ENCODE results near the gene CFAP298.

The CFAP298 gene

DNA sequence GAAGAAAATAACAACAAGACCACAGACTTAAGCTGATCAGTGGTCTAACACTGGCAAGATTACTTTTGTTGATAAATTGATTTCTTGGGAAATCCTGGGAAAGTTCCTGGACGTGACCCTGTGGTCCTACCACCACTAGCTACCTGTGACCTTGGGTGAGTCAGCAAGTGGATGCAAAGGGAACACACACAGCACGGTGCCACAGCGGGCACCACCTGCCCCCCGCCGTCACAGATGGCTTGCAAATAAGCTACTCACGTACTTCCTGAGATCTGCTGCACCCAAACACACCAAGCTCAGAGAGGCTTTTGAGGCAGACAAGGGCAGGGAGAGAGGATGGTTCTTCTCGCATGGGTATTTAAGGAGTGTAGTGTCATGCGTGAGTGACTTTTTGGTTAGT is 12.7 kb downstream of the CFAP298 start:
- DNase-seq (ENCODE audit: low read depth, low spot score) = no peak

DNA sequence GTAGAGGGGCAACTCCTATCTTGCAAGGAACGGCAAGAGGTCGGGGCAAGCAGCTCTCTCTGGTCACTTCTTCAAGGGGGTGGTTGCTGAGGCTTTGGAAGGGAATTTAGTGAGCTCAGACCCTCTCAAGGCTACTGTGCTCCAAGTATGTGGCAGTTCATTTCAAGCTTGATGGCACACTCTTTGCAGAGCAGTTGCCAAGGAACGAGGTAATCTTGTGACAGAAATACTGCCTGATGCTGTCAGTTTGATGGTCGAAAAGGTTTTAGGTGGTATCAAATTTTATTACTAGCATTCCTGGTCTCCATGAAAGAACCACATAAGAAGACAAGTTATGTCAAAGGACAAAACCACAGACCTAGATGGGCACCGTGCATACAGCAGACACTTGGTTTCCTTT is 13.1 kb downstream of the CFAP298 start:
- DNase-seq (ENCODE audit: low read depth, low spot score) = no peak

DNA sequence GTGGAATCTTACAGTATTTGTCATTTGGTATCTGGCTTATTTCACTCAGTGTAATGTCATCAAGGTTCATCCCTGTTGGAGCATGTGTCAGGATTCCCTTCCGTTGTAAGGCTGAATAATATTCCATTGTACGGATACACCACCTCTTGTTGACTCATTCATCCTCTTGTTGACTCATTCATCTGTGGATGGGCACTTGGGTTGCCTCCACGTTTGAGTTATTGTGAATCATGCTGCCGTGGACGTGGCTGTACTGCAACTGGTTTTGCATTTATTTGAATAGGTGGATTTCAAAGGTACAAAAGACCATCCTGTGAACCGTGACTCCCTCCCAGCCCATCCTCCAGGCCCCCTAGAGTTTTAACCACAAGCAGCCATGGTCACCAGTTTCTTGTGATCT is 15.0 kb downstream of the CFAP298 start:
- DNase-seq (ENCODE audit: low read depth, low spot score) = no peak

DNA sequence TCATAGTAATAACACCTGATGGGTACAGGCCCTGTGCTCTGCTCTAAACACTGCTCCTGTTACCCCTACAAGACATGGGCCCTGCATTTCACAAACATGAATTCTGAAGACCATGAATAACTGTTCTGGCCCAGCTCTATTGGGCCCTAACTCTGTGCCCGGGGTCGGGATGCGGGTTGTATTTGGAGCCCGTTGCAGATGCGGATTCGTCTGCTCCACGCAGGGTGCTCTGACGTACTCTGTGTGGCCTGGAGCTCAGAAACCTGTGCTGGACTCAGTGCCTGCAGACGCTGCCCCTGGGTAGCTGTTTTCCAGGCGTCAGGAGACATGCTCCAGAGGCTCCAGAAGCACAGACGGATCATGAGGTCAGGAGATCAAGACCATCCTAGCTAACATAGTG is 16.7 kb downstream of the CFAP298 start:
- no peak for DNase-seq (ENCODE audit: low read depth, low spot score)

DNA sequence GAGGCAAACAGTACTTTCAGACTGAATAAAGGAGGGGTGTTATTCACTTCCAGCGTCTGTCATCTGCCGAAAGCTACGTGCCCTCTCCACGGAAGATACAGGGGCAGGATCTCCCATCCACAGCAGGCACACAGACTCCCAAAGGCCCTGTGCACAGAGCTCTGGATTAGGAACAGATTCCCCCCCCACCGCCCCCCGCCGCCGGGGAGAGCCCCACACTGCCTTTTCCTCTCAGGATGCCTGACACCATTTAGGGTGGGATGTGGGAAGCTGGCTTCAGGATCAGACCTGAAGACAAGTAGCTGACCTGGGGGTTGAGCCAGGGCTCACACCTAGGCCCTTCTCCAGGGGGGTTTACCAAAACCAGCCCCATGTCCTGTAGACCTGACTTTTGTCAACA is 18.5 kb downstream of the CFAP298 start:
- DNase-seq (ENCODE audit: low read depth, low spot score) = no peak

DNA sequence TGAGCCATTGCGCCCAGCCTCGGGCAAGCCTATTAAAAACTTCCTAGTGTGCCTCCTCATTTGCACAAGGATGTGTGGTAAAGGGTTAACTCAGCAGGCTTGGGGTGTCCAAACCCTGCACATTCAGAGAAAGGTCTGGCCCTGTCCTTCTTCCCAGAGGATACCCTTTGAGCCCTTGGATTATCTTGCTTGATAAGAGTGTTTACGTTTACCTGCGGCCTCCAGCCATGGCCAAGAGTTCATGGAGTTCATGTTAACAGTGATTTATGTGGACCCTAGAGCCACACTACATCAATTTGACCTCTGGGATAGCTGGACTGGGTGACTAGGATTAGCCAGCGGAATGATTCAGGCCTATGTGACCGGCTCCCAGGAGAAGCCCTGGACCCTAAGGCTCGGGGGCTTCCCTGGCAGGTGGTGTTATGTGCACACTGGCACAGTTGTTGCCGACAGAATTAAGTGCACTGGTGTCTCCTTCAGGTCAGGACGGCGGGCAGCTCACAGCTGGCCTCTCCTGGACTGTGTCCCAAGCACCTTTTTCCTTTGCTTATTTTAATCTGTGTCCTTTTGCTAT is 19.2 kb downstream of the CFAP298 start:
- DNase-seq (ENCODE audit: low read depth, low spot score) = peak; percentile 49

DNA sequence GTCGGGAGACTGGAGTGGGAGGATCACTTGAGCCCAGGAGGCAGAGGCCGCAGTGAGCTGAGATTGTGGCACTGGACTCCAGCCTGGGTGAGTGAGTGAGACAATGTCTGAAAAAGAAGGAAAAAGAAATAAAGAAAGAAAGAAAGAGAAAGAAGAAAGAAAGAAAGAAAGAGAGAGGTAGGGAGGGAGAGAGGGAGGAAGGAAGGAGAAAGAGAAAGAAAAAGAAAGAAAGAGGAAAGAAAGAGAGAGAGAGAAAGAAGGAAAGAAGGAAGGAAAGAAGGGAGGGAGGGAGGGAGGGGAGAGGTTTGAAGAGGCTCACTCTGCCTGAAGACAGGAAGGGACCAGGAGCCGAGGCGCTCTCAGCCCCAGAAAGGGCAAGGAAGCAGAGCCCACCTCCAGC is 22.0 kb downstream of the CFAP298 start:
- no peak for DNase-seq (ENCODE audit: low read depth, low spot score)

DNA sequence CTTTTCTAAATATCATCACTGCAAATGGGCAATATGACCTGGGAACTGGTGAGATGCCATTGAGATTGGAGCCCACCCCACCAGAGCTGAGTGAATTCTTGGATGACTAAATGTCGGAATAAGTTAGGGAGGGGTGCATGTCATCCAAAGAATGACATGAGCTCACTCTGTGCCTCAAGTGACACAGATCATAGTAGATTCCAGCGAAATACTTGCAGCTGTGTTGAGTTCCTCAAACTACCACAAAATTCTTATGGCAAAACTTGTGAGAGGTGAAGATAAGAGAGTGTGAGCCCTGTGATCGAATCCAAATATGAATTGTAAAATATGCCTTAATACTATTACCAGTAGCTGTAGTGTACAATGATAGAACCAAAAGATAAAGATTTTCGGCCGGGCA is 24.5 kb downstream of the CFAP298 start:
- no peak for DNase-seq (ENCODE audit: low read depth, low spot score)

DNA sequence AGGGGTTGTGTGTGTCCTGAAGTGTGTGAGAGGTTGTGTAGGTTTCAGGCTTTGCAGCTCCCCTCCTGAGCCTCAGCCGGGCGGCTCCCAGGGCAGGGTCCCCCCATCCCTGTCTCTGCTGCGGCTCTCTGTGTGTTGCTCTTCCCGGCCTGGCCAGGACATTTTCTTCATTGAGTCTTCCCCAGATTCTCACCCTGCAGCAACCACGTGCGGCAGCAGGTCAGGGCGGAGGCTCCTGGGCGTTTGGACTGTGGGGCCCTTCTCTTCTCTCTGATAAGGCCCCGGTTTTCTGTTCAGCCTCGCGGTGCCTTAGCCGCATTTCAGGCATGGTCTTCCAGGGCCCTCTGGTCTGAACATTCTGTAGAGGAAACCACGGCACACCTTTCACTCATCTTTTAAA is 25.1 kb downstream of the CFAP298 start:
- no peak for DNase-seq (ENCODE audit: low read depth, low spot score)

DNA sequence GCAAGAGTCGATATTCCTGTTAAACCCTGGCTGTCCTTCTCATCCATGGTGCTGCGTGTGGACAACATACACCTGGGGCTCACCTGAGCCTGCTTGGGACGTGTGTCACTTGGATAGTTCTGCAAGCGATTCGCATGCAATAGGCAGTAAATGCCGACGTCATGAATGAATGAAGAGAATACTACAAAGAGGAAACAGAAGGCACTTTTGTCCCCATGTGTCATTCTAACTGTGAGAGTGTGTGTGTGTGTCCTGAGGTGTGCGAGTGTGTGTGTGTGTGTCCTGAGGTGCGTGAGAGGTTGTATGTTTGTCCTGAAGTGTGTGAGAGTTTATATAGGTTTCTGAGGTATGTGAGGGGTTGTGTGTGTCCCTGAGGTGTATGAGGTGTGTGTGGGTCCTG is 26.2 kb downstream of the CFAP298 start:
- no peak for DNase-seq (ENCODE audit: low read depth, low spot score)

DNA sequence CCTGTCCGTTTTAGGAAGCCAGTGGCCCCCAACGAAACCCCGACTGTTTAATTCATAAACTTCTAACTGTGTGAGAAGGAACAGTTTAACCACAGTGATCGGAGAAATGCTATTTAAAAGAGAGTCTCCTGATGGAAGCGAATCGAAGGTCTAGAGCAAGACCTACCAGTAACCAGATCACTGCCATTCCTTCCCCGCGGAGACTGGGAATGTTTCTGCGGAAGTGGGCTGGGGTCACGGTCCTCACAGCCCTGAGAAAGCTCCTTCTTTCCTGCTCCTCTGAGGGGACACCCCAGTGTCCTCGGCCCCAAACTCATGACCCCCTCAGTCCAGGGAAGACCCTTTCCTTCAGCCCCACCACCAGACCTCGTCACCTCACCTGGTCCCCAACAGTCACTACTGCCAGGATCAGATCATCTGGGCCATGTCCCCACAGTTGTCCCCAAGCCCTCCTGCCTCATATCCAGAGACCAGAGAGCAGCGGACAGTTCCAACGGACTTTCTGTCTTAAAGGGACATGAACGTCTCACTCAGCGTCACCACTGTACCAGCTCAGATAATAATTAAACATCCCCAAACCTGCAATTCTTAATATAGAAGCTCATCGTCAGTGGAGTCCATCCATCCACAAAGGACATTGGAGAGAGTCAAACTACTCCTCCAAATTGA is 27.0 kb downstream of the CFAP298 start, which contains the start of gene TCP10L:
Gene TCP10L (minus strand): TSS at position 482 of the 669 bp plus-strand sequence. CDS start 1,219 bp downstream, outside the sequence.
- DNase-seq (ENCODE audit: low read depth, low spot score) = no peak

DNA sequence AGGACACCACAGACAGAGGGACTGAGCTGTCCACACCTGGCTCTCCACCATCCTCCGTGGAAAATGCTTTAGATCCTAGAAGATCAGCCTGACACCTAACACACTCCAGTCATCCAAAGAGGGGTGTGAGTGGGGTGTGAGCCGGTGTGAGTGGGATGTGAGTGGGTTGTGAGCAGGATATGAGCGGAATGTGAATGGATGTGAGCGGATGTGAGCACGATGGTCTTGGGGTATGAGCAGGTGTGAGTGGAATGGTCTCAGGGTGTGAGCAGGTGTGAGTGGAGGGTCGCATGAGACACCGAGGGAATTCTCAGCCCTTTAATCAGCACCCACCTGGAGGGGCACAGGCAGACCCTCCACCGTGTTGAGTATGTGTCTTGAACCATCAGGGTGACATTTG is 27.7 kb downstream of the CFAP298 start:
- no peak for DNase-seq (ENCODE audit: low read depth, low spot score)

DNA sequence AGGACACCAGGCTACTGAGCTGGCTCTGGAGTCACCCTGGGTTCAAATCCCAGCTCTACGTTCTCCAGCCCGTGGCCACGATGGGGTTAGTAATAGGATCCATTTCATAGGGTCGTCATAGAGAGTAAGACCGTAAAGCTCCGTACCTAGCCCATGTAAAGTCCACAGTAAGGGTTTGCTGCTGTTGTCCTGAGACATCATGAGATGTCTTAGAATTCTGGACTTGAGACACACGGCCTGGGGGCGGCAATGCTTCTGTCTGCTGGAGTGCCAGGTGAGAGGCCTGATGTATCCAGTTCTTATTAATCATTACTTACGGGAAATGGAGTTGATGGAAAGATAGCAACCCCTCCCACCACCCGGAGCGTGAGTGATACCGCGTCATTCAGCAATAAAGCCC is 30.4 kb downstream of the CFAP298 start:
- DNase-seq (ENCODE audit: low read depth, low spot score) = no peak

DNA sequence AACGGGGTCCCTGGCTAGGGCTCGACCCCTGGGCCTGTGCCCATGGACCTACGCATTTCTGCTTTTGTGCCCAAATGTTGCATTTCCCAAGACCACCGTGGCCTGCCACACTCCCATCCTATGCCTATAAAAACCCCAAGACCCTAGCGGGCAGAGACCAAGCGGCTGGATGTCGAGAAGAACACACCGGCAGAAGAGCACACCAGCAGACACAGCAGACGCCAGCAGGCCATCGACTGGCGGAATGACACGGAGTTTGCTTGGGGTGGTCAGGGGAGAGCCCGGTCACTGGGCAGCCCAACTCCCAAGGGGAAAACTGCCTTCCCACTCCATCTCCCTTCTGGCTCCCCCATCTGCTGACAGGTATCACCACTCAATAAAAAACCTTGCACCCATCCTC is 31.2 kb downstream of the CFAP298 start:
- DNase-seq (ENCODE audit: low read depth, low spot score) = no peak

DNA sequence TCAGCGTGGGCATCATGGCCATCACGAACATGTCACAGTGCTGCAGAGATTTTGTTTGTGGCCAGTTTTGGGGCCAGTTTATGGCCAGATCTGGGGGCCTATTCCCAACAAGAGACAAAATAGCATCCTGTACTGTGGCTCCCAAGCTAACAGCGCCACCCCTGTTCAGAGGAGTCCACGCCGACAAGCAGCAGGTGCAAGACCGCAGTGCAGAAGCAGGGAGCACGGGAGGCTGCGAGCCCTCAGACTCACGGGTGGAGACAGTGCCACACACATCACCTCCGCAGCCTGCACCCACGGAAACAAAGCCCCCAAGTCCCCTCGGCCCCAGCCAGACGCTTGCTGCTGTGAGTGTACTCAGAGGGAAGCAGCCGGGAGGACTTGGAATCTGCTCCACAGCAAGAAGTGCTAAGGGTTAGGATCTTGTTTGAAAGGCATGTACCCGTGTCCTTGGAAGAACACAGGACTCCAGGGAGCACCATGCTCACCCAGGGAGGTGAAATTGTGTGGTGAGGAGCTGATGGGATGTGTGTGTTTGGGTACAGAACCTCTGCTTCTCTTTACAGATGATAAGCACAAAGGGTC is 34.0 kb downstream of the CFAP298 start:
- peak; percentile 47 for DNase-seq (ENCODE audit: low read depth, low spot score)

DNA sequence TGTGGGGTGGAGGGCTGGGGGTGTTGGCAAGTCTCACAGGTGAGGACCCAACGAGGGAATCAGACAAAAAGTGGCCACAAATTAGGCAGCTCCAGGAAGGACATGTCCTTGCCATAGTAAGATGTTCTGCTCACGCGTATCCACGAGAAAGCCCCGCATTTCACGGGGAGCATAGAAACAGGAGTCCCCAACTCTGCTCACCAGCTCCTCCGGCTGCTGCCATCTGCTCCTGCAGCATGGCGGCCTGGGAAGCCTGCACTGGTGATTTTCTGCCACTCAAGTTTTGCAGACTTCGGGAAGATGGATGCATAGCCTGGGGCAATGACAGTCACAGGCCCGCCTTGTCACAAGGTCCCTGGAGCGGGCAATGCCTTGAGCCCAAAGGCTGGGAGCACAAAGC is 36.2 kb downstream of the CFAP298 start:
- no peak for DNase-seq (ENCODE audit: low read depth, low spot score)

DNA sequence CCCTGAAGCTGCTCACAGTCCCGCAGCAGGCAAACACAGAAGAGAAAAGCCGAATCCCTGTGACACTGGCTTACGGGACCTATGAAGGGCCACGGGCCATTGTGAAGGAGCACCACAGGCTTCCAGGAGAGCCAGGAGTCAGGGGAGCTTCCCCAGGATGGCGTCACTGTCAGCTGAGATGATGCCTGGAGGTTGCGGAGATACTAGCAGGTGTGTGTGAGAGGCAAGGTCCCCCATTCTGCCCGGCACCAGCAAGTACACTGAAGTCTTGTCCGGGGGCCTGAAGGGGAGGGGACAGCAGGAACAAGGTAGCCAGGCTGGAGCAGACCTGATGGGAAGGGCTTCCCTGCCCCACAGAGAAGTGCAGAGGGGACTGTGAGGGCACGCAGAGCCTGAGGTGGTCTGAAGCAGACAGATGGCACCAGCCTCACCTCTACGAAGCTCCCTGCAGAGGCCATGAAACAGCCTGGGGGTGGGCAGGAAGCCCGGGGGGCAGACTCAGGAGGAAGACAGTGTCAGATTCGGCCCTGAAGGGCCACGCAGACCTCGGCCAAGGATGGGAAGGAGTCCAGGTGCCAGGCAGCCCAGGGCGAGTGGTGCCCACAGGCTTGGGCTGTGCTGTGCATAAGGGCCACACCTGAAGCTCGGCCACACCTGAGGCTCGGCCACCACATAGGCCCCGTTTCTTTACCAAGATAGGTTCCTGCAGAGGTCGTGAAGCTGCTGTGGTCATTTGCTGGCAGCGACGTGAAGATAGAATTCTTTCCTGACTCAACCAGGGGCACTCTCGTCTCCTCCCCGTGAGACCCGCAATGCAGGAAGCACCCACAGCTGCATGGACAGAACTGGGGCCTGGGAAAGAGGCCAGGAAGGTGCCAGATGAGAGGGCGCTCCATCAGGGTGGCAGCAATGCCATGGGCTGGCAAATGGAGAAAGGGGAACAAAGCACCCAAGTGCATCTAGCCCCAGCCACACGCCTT is 36.9 kb downstream of the CFAP298 start:
- DNase-seq (ENCODE audit: low read depth, low spot score) = no peak

DNA sequence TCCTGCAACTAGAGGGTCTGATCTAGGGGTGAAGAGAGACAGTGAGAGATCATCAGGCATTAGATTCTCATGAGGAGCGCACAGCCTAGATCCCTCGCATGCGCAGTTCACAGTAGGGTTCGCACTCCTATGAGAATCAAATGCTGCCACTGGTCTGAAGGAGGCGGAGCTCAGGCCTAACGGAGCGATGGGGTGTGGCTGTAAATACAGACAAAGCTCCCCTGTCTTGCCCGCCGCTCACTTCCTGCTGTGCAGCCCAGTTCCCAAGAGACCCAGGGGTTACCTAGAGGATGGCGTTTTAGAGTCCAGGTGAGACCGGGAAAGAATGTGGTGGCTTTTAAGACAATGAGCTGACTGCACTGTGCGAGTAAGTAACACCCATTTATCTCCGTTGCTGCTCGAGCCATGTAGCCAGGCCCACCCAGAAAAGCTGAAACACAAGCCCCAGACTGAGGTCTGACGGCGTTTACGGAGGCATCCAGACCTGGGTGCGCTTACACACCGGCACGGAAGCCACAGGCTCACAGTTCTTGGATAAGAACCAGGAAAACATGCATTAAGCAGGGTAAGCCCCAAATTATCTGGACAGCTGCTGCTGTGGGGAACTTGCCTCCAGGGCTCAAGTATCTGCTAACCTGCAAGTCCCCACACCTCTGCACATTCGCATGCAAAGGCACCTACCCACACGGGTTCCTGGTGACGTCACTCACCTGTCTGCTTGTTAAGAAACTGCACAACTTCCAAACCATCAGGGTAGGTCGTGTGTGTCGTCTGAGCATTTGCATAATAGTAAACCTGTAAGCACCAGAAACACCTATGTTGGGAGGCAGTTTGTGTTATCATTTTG is 39.4 kb downstream of the CFAP298 start:
- DNase-seq (ENCODE audit: low read depth, low spot score) = peak; percentile 37

DNA sequence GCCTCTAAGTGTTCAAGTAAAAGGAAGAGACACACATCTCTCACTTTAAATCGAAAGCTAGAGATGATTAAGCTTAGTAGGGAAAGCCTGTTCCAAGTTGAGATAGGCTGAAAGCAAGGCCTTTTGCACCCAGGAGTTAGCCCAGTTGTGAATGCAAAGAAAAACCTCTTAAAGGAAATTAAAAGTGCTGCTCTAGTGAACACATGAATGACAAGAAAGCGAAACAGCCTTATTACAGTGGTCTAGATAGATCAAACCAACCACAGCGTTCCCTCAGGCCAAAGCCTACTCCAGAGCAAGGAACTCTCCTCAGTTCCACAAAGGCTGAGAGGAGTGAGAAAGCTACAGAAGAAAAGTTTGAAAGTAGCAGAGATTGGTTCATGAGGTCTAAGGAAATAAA is 41.7 kb downstream of the CFAP298 start:
- DNase-seq (ENCODE audit: low read depth, low spot score) = no peak

DNA sequence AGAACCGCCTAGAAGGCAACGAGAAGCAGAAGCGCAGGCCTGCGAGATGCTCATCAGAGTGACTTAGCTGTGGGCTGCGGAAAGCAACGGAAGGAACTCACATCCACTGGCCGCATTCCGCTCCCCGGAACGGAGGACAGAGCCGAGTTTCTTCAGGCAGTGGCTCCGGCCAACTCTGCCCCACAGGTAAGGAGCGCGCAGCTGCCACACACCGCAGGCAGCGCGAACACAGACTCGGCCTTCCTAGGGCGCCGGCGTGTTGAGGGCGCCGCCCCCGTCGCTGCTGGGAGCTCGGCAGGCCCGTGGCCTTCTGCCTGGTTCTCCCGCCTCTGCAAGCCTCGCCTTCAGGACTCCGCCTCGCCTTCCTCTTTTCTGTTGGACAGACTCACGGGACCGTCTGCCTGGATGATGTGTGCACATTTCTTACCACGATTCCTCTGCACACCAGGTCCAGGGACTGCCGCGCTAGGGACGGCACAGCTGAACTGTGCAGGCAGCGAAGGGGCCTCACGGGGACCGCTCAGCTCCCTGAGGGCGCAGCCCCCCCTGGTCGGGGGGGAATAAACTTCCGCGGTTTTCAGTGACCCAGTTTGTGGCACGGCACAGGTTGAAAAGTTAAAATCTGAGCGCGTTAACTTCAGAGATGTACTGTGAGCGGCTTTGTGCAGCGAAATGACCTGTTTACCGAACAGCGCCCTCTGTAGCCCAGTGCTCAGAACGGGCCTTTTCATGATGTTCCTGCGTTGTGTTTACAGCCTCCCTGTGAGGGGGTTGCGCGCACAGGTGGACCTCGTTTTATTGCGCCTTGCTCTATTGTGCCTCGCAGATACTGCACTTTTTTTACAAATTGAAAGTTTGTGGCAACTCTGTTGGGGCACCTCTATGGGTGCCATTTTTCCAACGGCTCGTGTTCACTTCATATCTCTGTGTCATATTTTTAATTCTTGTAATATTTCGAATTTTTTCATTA is 42.6 kb downstream of the CFAP298 start:
- DNase-seq (ENCODE audit: low read depth, low spot score) = peak; percentile 86
